Sciatic nerve (tissue), 2 donors: ENCODE results near the gene NSG2. TPM values are rescaled to one million over a fixed set of nuclear protein-coding genes. Genes with fewer than 3 reads are reported as not detected.
A peak's percentile ranks its signal among the peaks of the same experiment; 100 is the strongest.
"Not testable (repeated sequence)": the region's sequence is repeated elsewhere in the genome, so short reads cannot be mapped to it uniquely, and the experiment has no call there.

Source experiments
- ATAC-seq: fragments of 200-7000 bp; cut with Tn5 transposase; one replicate; pipeline ENCODE4 v1.9.1; 2020; ENCODE audit warnings: mild to moderate bottlenecking, moderate library complexity
- DNase-seq: peaks from one replicate; pipeline ENCODE4 v3.0.0-alpha.2; 2020; ENCODE audit warnings: low spot score
- intact Hi-C: fragments of 100-400 bp; cut with DNase I; formaldehyde crosslinking; loops from one replicate; pipeline ENCODE4 v1.14.2; 2022
- total RNA-seq: library from RNA; stranded (reverse); fragmentation: NEBNext Ultra II Directional; extraction: Animal tissue kit (Norgen Biotek cat#: 25700); gene quantifications from one replicate; pipeline ENCODE4 v1.2.1, GENCODE V29; 2021
- donor health status: DM: no; HTN: no; CAD: no.
- donor health status: DM: no; HTN: no; CAD: no.

Gene NSG2
- total RNA-seq, result not detected

DNA sequence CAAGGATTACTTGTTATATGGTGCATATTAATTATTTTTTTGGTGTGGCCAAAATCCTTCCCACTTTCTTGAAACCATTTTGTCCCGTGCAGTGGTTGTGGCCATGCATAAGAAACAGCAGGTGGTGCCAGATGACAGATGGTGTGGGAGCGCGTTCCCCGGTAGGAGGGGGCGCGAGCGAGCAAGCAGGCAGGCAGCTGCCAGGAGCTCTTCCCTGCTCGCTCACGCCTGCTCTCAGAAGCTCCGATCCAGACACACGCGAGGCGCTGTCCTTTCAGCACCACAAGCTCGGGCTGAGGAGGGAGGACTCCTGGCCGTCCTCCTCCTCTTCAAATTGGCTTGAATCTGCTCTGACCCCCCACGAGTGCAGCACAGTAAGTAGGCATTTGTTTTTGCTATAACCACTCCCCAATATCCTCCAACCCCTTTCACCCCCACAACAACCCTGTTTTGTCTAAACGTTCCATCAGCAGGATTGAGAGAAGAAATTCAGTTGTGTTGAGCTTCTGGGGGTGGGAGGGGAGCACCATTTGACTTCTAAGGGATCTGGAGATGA lies at the start of gene NSG2:
Gene NSG2, plus strand, starts transcription at position 237 of the 556 bp plus-strand sequence. CDS start 1,050 bp downstream, outside the sequence.
- ATAC-seq, result peak; percentile 89
- intact Hi-C loops, result no loop called here
- DNase-seq, result peak; percentile 71

DNA sequence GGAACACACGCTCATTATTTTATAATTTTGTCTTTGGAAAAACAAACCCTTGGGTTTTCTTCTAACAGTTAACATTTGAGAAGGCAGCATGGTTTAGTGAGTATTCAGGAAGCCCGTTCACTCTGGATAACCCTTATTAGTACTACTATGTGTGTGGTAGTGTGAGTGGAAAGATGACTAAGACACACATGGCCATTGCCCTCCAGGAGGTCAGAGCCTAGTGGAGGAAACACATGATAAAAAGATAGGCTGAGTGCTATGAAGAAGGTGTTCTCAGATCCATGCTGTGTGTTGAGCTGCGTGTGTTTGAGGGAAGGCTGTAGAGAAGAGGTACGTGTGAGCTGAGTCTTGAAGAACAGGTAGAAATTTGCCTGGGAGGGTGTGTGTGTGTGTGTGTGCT lies 48.2 kb upstream of the NSG2 start:
- no peak for DNase-seq
- ATAC-seq, result no peak
- intact Hi-C loops, result no loop called here

DNA sequence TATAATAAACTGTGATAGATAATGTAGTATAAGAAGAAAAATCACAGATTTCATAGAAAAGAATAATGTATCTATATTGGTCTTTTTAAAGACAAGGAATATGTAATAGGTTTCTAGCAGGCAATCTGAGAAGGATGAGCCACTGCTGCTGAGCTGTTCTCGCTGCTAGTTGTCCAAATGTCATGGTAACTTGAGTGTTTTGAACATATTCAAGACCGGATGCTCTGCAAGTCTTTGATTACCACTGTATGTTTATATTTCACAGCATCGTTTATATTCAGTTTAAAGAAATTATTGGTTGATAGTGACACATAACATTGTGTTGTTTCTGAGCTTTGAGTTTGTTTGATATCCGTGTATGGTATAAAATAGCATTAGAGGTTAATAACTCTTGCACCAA lies 47.0 kb upstream of the NSG2 start:
- ATAC-seq (no peak), DNase-seq (no peak)
- intact Hi-C loops, result no loop called here

DNA sequence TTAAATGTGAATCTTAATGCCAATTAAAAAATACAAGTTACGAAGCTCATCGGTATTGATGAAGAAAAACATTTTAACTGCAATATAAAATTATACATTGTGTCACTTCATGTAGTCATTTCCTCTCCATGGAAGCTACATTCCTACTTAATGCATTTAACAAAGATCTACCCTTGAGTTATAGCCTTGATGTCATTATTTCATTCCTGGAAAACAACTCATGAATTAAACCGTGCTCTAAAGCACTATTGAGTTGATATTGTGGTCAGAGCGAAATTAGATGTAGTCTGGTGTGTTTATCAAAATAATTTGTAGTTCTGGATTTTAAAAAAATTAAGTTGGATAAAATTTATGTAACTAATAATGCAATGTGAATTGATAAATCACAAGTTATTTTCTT lies 45.4 kb upstream of the NSG2 start:
- intact Hi-C loops, result no loop called here
- ATAC-seq, result no peak
- no peak for DNase-seq

DNA sequence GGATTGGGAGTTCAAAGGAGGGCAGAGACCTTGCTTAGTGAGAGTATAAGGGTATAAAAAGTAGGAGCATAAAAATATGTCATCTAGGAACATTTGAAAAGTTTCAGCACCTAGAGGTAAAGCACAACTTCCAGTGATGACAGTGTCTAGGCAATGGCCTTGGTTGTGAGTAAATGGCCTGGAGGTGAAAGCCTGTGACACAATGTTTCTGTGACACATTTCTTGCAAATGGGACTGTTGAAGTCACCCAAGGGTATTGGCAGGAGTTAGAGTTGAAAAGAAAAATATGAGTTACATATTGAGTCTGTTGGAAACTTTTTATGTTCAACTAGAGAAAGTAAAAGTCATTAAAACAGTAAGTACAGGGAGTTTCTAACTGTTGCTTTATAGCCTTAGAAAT lies 41.7 kb upstream of the NSG2 start:
- DNase-seq, result no peak
- ATAC-seq, result no peak
- intact Hi-C loops, result no loop called here

DNA sequence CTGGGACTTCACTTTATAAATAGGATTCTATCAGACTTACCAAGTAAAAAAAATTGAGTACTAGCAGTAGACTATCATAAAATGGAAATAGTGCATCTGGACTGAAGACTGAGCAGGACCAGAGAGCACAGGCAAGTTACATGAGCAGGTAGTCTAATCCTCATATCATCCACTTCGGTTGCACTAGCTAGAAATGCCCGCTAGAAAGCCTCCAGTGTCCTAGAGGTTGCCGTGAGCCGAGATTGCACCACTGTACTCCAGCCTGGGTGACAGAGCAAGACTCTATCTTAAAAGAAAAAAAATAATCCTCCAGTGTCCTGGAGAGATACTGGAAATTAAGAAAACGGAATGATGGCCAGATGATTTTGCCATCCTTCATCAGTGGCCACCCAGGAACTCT lies 36.6 kb upstream of the NSG2 start:
- no peak for ATAC-seq
- intact Hi-C loops, result no loop called here
- DNase-seq, result no peak

DNA sequence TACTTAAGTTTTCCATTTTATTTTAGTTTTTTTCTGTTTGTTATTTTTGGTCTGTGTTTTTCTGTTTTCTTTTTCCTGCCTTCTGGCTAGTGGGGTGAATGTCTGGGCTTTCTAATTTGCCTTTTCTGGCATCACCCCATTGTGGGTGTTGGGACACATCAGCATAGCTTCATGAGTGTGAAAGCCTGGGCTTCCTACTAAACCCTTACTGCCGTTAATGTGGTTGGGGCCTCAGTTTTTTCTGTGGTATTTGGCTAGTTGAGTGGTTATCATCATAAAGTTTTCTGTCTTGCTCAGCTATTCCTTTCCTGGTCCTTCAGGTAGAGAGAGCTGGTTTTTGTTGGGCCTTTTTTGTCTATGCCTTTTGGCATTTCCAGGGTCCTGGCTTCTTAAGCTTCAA lies 35.1 kb upstream of the NSG2 start:
- DNase-seq (no peak), ATAC-seq (no peak)
- intact Hi-C loops, result no loop called here

DNA sequence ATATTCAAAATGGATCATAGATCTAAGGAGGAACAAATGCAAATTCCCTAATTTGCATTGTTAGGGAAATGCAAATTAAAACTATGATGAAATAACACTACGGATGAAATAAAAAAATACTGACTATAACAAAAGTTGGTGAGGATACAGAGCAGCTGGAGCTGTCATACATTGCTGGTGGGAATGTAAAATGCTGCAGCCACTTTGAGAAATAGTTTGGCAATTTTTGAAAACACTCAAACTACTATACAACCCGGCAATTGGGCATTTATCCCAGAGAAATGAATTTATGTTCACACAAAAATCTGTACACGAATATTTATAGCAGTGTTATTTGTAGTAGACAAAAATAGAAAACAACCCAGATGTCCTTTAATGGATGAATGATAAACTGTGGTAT lies 34.1 kb upstream of the NSG2 start:
- ATAC-seq, result no peak
- DNase-seq, result no peak
- intact Hi-C loops, result no loop called here

DNA sequence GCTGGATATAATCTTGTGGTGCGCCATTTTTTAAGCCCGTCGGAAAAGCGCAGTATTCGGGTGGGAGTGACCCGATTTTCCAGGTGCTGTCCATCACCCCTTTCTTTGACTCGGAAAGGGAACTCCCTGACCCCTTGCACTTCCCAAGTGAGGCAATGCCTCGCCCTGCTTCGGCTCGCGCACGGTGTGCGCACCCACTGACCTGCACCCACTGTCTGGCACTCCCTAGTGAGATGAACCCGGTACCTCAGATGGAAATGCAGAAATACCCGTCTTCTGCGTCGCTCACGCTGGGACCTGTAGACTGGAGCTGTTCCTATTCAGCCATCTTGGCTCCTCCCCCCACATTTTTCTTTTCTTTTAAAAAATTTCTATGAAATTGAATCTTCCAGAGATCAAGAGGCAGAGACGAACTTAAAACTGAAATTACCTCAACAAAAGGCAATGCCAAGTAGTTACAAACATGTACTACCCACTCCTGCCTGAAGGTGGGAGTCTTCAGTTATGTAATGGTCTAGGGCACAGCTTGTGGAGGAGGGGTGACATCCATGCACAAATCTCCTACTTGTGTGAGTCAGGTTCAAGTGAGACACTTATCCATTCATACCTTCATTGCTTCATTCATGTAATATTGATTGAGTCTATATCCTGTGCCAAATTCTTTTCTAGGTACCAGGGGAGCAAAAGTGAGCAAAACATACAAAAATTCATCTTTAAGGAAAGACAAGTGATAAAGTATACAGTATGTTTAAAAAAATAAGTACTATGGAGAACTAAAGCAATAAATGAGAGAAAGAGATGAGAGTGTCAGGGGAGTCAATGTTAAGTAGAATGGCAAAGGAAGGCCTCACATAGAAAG lies 25.2 kb upstream of the NSG2 start:
- intact Hi-C loops, ATAC-seq, DNase-seq: not testable (repeated sequence)

DNA sequence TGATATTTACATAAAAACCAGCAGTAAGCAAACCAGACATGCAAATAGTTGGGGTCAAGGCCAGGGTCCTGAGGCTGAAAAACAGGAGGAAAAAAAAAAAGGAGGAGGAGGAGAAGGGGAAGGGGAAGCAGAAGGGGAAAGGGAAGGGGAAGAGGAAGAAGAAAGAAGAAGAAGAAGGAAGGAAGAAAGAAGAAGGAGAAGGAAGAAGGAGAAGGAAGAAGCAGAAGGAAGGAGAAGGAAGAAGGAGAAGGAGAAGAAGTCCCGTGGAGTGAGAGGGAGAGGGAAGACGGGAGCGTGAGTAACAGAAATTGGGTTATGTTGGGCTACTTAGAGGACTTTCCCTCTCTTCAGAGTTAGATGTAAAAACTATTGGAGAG lies 24.6 kb upstream of the NSG2 start:
- DNase-seq, result no peak
- intact Hi-C loops, result no loop called here
- no peak for ATAC-seq

DNA sequence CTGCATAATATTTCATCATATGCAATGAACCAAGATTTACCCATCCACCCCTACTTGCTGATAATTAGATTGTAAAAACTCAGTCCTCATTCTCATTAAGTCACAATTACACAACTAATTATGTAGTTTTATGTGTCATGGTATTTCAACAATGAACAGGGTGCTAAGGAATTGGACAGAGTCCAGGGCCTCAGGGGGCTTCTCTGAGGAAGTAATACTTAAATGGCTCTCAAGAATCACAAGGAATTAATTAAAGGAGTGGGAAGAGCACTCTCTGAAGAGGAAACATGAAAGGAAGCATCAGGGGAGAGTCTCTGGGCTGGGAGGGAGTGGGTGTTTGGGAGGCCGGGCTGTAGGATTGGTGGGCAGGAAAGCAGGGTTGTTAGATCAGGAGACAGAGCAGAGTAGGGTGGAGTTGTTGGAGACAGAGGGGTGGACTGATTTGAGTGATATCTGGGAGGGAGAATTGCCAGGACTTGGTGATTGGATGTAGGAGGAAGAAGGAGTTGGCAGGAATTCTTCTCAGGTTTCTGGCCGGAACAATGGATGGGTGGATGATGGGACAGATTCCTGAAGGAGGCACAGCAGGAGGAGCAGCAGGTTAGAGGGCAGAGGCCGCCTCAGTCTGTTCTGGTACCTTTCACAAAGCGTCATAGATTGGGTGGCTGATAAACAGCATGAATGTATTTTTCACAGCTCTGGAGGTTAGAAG lies 23.0 kb upstream of the NSG2 start:
- intact Hi-C loops, result no loop called here
- no peak for DNase-seq
- no peak for ATAC-seq

DNA sequence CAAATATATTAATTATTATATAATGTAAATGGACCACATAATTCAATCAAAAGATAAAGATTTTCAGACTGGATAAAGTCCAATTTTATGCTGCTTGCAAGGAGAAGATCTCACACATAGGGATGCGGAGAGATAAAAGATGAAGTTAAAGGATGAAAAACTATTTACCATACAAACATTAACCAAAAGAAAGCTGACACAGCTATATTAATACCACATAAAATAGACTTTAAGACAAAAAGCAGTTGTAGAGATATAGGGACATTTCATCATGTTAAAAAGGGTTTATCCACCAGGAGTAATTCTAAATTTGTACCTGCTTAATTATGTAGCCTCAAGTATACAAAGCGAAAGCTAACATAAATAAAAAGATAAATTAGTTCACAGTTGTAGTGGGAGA lies 15.2 kb upstream of the NSG2 start:
- DNase-seq (no peak), ATAC-seq (no peak)
- intact Hi-C loops, result no loop called here

DNA sequence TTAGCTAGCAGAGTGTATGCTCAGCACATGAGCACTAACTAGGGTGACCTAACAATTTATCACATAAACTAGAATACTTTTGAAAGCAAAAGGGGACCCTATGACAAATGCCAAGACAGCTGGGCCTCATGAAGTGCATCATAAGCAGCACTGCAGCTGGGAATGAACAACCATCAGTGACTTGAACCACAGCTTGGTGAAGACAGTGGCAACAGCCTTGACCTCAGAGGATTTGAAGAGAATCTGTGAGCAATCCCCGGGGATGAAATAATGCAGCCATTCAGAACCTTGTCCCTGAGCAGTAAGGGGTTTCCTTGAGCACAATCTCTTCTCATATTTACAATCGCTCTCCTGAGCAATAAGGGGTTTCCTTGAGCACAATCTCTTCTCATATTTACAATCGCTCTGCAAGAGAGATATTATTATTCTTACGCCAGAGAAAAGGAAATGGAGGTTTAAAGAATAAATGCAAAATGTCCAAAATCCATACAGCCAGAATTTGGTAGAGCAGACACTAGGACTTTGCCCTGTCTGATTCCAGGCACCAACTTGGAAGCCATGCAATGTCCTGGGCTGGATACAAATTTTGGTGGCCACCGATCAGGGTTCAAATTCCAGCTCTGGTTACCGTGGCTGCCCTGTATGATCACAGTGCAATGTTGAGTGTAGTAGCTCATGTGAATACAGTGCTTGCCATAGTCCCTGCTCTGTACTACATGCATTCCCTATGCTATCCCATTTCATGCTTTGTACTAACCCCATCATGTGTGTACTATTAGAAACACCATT lies 846 bp upstream of the NSG2 start:
- ATAC-seq, result no peak
- intact Hi-C loops, result no loop called here

DNA sequence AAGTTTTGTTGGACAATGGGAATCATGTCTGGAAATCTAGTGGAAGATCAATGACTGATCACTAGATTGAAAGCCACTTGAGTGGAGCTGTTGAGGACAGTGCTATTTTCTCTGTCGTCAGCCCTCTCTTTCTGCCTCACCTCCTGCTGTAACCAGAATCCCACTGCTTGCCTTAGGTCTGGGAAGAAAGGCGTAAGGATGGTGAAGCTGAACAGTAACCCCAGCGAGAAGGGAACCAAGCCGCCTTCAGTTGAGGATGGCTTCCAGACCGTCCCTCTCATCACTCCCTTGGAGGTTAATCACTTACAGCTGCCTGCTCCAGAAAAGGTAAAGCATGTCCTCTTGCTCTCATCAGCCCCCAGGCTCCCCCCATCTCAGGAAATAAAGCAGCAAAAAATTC lies 1.1 kb downstream of the NSG2 start:
- intact Hi-C loops, result no loop called here
- DNase-seq (no peak), ATAC-seq (no peak)

More for the DNA sequence above, 846 bp upstream of the NSG2 start:
- DNase-seq, result no peak

DNA sequence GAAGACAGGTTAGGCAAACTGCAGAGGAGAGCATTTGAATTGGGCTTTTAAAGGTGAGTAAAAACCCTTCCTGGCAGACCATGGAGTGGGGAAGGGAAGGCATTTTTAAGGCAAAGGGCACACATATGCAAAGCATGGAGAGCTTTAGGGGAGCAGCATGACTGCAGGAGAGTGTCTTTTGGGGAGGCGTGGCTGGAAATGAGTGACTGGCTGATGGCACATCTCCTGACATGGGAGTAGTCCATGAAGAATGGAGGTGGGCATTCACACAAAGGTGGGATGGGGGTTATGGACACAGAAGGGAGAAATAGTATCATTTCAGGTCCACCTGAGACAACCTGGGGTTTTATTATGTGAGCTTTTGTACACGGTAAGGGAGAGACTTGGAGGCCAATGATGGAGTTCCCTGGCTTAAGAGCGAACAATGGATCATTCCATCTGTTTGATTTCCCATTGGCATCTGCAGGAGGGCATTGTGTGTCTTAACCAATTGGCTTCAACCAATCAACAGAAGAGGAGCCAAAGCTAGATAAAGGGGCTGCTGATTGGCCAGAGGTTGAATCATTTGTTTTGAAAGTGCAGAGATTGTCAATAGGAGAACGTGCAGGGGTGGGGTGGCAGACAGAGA lies 2.1 kb downstream of the NSG2 start:
- ATAC-seq, result no peak
- DNase-seq, result no peak
- intact Hi-C loops, result no loop called here

DNA sequence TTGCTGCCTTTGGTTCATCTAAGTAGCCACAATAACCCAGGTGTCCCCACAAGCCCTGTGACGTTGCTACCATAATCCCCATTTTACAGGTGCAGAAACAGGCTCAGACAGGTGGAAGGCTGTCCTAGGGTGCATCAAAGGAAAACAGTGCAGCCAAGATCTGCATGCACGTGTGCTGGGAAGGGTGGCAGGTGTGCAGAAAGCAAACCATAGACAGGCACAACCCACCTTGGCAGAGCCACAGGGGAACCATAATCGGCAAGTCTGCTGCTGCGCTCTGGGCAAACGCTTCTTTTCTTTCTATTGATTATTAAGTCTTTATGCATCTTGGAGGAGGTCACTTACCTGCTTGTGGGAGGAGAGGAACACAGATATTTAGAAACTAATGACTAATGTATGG lies 7.1 kb downstream of the NSG2 start:
- DNase-seq, result no peak
- no peak for ATAC-seq
- intact Hi-C loops, result no loop called here

DNA sequence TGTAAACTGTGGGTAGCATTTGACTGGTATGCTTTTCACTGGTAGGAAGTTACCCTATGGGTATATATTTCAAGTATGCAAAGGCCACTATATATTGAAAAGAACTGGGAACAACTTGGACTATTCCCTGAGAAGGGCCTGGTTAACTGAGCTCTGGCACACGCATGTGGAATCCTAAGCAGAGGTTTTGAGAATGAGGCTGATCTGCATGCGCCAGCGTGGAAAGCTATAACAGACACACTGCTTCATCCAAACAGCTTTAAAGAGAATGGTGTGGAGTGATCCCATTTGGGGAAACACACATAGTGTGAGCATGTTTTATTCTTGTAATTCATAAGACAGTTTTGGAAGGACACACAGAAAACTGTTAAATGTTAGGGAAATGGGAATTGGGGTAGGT lies 8.4 kb downstream of the NSG2 start:
- ATAC-seq (no peak), DNase-seq (no peak)
- intact Hi-C loops, result no loop called here

DNA sequence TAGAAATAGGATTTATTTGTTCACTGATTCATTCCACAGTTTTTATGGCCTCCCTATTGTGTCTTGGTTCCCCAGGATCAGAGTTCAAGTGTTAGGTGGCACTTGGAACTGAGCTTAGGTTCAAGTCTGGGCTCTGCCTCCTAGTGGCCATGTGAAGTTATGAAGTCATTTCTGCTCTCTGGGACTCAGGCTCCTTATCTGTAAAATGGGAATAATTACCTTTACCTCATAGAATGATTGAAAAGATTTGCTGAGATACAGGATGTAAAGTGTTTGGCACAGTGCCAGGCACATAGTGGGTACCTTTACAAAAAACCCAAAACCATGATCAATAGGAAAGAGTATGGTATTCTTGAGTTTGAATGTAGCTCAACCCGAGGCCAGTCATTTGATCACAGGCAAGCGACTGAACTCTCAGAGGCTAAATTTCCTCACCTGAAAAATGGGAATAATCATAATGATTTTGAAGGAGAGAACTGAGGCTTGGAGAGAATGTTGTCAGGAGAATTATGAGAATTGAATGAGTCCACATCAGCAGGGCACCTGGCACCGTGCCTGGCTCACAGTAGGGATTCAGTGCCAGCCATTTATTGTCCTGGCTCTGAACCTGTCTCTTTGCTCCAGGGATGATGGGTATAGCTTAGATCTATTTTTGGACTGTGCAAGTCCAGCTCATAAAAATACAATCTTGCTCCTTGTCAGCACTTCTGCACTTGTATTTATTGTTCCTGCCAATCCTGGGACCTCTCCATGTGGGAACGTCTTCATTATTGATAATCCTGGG lies 10.8 kb downstream of the NSG2 start:
- no peak for DNase-seq
- intact Hi-C loops, result no loop called here
- ATAC-seq, result no peak
